SU-DHL-6 (cell line): ENCODE data around the gene SDK2.

Experiments
- CTCF ChIP-seq: fragments of 200-600 bp; sonication (generic); IDR thresholded peaks from one replicate; pipeline ENCODE4 v1.5.1; 2017; ENCODE audit warnings: antibody characterized with exemption, mild to moderate bottlenecking, low read length, moderate library complexity; ENCODE audit not compliant: insufficient read depth, poor library complexity, severe bottlenecking
- EZH2phosphoT487 ChIP-seq: fragments of 200-600 bp; sonication (generic), shearing (Covaris generic); conservative IDR thresholded peaks from 2 replicates; pipeline ENCODE4 v1.6.1; 2018; ENCODE audit warnings: mild to moderate bottlenecking, antibody characterized with exemption, low read length, moderate library complexity, mixed read lengths

- TF ChIP-seq CTCF (no peak), EZH2phosphoT487 (no peak)
These were observed 343.9 kb downstream of the SDK2 start for GRCh38 chr17:73300392-73300791.
